Hepatocyte (in vitro differentiated cells): ENCODE data around the gene TSHZ3.

Experiments used
- CTCF ChIP-seq: fragments of 200-600 bp; sonication (generic); IDR thresholded peaks from 2 replicates; pipeline ENCODE4 v1.5.1; 2016; ENCODE audit warnings: antibody characterized with exemption, mild to moderate bottlenecking; ENCODE audit not compliant: poor library complexity
- EZH2 ChIP-seq: fragments of 200-600 bp; sonication (generic); IDR thresholded peaks from 2 replicates; pipeline ENCODE4 v1.6.1; 2016; ENCODE audit warnings: antibody characterized with exemption, mild to moderate bottlenecking, borderline replicate concordance
- EZH2phosphoT487 ChIP-seq: fragments of 200-600 bp; sonication (generic); IDR thresholded peaks from one replicate; pipeline ENCODE4 v1.6.1; 2018; ENCODE audit warnings: antibody characterized with exemption, mild to moderate bottlenecking, low read depth, moderate library complexity; ENCODE audit not compliant: unreplicated experiment, severe bottlenecking

- TF ChIP-seq CTCF (no peak), EZH2phosphoT487 (no peak), EZH2 (no peak)
Measured at GRCh38 chr19:31260171-31260933, 88.9 kb downstream of the TSHZ3 start.
